Astrocyte (in vitro differentiated cells and primary cell): Measurements from ENCODE around the gene ERC1. TPM values are rescaled to one million over a fixed set of nuclear protein-coding genes. Genes with fewer than 3 reads are reported as not detected.

Experiments
- DNase-seq: peaks from one replicate; pipeline ENCODE4 v3.0.0-alpha.2; 2010; ENCODE audit warnings: low read depth
- FAIRE-seq: peaks from 2 replicates; lab custom pipeline; 2011; peaks lifted over from hg19 to GRCh38; lab: Jason Lieb, UNC
- H2AFZ ChIP-seq: 2 replicates; pipeline ENCODE4 v1.6.0; 2012; ENCODE audit warnings: low read depth, low read length, inconsistent platforms
- H3K27ac ChIP-seq: 2 replicates; pipeline ENCODE4 v1.5.1; 2011; ENCODE audit warnings: low read depth, low read length, inconsistent platforms
- H3K27me3 ChIP-seq: 2 replicates; pipeline ENCODE4 v1.6.0; 2011; ENCODE audit warnings: low read length, inconsistent platforms; ENCODE audit not compliant: insufficient read depth
- H3K36me3 ChIP-seq: 2 replicates; pipeline ENCODE4 v1.5.1; 2011; ENCODE audit warnings: low read length, inconsistent platforms; ENCODE audit not compliant: insufficient read depth
- H3K4me1 ChIP-seq: 2 replicates; pipeline ENCODE4 v1.5.1; 2011; ENCODE audit warnings: low read length, inconsistent platforms; ENCODE audit not compliant: insufficient read depth
- H3K4me2 ChIP-seq: 2 replicates; pipeline ENCODE4 v1.6.0; 2012; ENCODE audit warnings: low read length, inconsistent platforms
- H3K4me3 ChIP-seq: 2 replicates; pipeline ENCODE4 v1.5.1; 2011; ENCODE audit warnings: low read depth, mild to moderate bottlenecking, low read length, inconsistent platforms; ENCODE audit not compliant: insufficient read depth
- H3K79me2 ChIP-seq: 2 replicates; pipeline ENCODE4 v1.6.0; 2012; ENCODE audit warnings: mild to moderate bottlenecking, low read length, inconsistent platforms; ENCODE audit not compliant: insufficient read depth
- H3K9ac ChIP-seq: 2 replicates; pipeline ENCODE4 v1.6.0; 2012; ENCODE audit warnings: mild to moderate bottlenecking, low read length, inconsistent platforms
- H3K9me3 ChIP-seq: 2 replicates; pipeline ENCODE4 v1.5.1; 2012; ENCODE audit warnings: low read depth, mild to moderate bottlenecking, low read length, inconsistent platforms; ENCODE audit not compliant: insufficient read depth
- H4K20me1 ChIP-seq: 2 replicates; pipeline ENCODE4 v1.6.0; 2012; ENCODE audit warnings: low read length, inconsistent platforms; ENCODE audit not compliant: insufficient read depth
- H3K27ac Mint-ChIP-seq: one replicate; pipeline ENCODE4 v1.8.0; 2021; ENCODE audit warnings: mild to moderate bottlenecking, mixed read lengths; ENCODE audit not compliant: unreplicated experiment
- H3K27me3 Mint-ChIP-seq: one replicate; pipeline ENCODE4 v1.8.0; 2021; ENCODE audit warnings: low read depth, mixed read lengths; ENCODE audit not compliant: unreplicated experiment
- H3K36me3 Mint-ChIP-seq: one replicate; pipeline ENCODE4 v1.8.0; 2021; ENCODE audit warnings: low read depth, mixed read lengths; ENCODE audit not compliant: unreplicated experiment
- H3K4me1 Mint-ChIP-seq: one replicate; pipeline ENCODE4 v1.8.0; 2021; ENCODE audit warnings: low read depth, mixed read lengths; ENCODE audit not compliant: unreplicated experiment
- H3K4me3 Mint-ChIP-seq: one replicate; pipeline ENCODE4 v1.8.0; 2021; ENCODE audit warnings: mild to moderate bottlenecking, moderate library complexity, mixed read lengths; ENCODE audit not compliant: unreplicated experiment
- H3K9me3 Mint-ChIP-seq: one replicate; pipeline ENCODE4 v1.8.0; 2021; ENCODE audit warnings: mild to moderate bottlenecking, mixed read lengths; ENCODE audit not compliant: unreplicated experiment
- EZH2 ChIP-seq: IDR thresholded peaks from 2 replicates; pipeline ENCODE4 v1.6.1; 2012; ENCODE audit warnings: mild to moderate bottlenecking, low read length, inconsistent platforms; ENCODE audit not compliant: insufficient read depth
- total RNA-seq: library from RNA; stranded (reverse); gene quantifications from 2 replicates; pipeline ENCODE4 v1.2.1, GENCODE V29; 2021
- TF ChIP-seq, protein P1 (sequence below): IDR thresholded peaks from 2 replicates; pipeline ENCODE4 v1.5.1; 2011; ENCODE audit warnings: low read depth, mild to moderate bottlenecking, inconsistent platforms, low read length, moderate library complexity; ENCODE audit not compliant: insufficient read depth

ERC1 gene
- total RNA-seq, 1 donor from 2014 or later = 67.1 TPM

DNA sequence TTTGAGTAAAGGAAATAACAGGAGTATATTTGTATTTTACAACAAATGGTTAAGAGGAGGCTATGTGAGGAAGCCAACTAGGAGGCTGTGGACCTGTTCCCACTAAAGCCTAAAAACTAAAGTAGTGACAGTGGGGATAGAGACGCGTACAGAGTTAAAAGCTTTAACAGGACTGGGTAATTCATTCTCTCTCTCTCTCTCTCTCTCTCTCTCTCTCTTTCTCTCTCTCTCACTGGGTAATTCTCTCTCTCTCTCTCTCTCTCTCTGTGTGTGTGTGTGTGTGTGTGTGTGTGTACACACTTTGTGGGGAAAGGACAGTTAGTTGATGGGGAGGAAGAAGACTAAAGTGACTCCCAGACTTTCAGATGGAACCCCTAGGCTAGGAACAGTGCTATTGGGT is 16.3 kb downstream of the ERC1 start:
- TF ChIP-seq EZH2 = no peak
- TF ChIP-seq, protein P1, sequence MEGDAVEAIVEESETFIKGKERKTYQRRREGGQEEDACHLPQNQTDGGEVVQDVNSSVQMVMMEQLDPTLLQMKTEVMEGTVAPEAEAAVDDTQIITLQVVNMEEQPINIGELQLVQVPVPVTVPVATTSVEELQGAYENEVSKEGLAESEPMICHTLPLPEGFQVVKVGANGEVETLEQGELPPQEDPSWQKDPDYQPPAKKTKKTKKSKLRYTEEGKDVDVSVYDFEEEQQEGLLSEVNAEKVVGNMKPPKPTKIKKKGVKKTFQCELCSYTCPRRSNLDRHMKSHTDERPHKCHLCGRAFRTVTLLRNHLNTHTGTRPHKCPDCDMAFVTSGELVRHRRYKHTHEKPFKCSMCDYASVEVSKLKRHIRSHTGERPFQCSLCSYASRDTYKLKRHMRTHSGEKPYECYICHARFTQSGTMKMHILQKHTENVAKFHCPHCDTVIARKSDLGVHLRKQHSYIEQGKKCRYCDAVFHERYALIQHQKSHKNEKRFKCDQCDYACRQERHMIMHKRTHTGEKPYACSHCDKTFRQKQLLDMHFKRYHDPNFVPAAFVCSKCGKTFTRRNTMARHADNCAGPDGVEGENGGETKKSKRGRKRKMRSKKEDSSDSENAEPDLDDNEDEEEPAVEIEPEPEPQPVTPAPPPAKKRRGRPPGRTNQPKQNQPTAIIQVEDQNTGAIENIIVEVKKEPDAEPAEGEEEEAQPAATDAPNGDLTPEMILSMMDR = no peak
- Histone ChIP-seq H3K36me3 (no peaks in the 10 kb centered on the region), H2AFZ (no peak overlapping the region), H3K4me1 (no peaks in the 10 kb centered on the region), H3K79me2 (peaks cover 26% of the 10 kb centered on the region), H4K20me1 (peaks cover 34% of the 10 kb centered on the region), H3K4me3 (no peak overlapping the region), H3K9me3 (no peaks in the 10 kb centered on the region), H3K27me3 (no peaks in the 10 kb centered on the region), H3K9ac (no peak overlapping the region), H3K27ac (no peak overlapping the region), H3K4me2 (no peak overlapping the region)
- Mint-ChIP-seq H3K27me3 (no peaks in the 10 kb centered on the region), H3K4me3 (no peak overlapping the region), H3K36me3 (peaks cover 9% of the 10 kb centered on the region), H3K4me1 (peaks cover 7% of the 10 kb centered on the region), H3K27ac (no peak overlapping the region), H3K9me3 (no peaks in the 10 kb centered on the region)
- FAIRE-seq (no peak), DNase-seq (no peak)

DNA sequence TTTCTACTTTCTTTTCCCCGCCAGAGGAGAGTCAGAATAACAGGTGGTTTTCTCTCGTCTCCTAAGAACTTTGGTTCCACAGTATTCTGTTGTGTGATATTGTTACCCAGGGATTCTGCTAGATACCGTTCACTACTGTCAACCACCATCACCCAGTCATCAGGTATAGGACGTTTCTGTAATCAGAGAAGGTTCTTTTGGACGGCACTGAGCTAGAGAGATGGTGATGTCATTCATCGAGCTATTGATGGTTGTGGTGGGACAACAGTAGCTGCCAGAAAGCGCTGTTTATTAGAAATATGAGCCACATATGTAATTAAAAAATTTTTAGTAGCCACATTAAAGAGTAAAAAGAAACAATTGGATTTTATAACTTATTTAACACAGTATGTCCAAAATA is 17.0 kb downstream of the ERC1 start:
- Histone ChIP-seq H3K4me1 (no peaks in the 10 kb centered on the region), H4K20me1 (peaks cover 31% of the 10 kb centered on the region), H3K9ac (no peak overlapping the region), H3K79me2 (peaks cover 26% of the 10 kb centered on the region), H2AFZ (no peak overlapping the region), H3K4me2 (no peak overlapping the region), H3K27me3 (no peaks in the 10 kb centered on the region), H3K4me3 (no peak overlapping the region), H3K27ac (no peak overlapping the region), H3K36me3 (no peaks in the 10 kb centered on the region), H3K9me3 (no peaks in the 10 kb centered on the region)
- Mint-ChIP-seq H3K4me3 (no peak overlapping the region), H3K9me3 (no peaks in the 10 kb centered on the region), H3K27me3 (no peaks in the 10 kb centered on the region), H3K4me1 (peaks cover 7% of the 10 kb centered on the region), H3K36me3 (peaks cover 9% of the 10 kb centered on the region), H3K27ac (no peak overlapping the region)
- FAIRE-seq = no peak
- no peak for TF ChIP-seq EZH2
- TF ChIP-seq, protein P1 = no peak
- no peak for DNase-seq

DNA sequence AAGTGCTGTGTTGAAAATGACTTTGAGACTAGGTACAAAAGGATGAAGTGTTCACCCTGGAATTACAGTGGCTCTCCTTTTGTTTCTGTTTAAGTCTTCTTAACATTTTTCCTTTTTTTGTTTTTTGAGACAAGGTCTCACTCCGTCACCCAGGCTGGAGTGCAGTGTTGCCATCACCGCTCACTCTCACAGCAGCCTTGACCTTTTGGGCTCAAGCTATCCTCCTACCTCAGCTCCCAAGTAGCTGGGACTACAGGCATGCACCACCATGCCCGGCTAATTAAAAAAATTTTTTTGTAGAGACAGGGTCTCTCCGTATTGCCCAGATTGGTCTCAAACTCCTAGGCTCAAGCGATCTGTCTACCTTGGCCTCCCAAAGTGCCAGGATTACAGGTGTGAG is 20.1 kb downstream of the ERC1 start:
- Histone ChIP-seq H3K9ac (no peak overlapping the region), H3K27ac (no peak overlapping the region), H3K9me3 (no peaks in the 10 kb centered on the region), H3K36me3 (no peaks in the 10 kb centered on the region), H3K79me2 (peaks cover 24% of the 10 kb centered on the region), H2AFZ (no peak overlapping the region), H3K4me3 (no peak overlapping the region), H3K4me2 (no peak overlapping the region), H4K20me1 (peaks cover 23% of the 10 kb centered on the region), H3K27me3 (no peaks in the 10 kb centered on the region), H3K4me1 (peaks cover 6% of the 10 kb centered on the region)
- no peak for FAIRE-seq
- TF ChIP-seq EZH2 = no peak
- Mint-ChIP-seq H3K4me3 (no peak overlapping the region), H3K27ac (no peak overlapping the region), H3K27me3 (no peaks in the 10 kb centered on the region), H3K36me3 (peaks cover 8% of the 10 kb centered on the region), H3K4me1 (peaks cover 9% of the 10 kb centered on the region), H3K9me3 (no peaks in the 10 kb centered on the region)
- no peak for DNase-seq
